PC-9 (cell line): ENCODE results near the gene FOXO3. TPM values are rescaled to one million over a fixed set of nuclear protein-coding genes. Genes with fewer than 3 reads are reported as not detected.

ENCODE experiments used
- BruUV-seq: library from RNA; stranded (reverse); fragments of 400-500 nt; replicated peaks from 2 replicates; lab custom pipeline; 2021; lab: Mats Ljungman, UMichigan
- CTCF ChIA-PET: fragments of 300-600 bp; sonication (Branson Sonifier 250); formaldehyde crosslinking; loops from one replicate; lab custom pipeline; 2022; ENCODE audit warnings: antibody characterized with exemption; lab: Charles Lee
- POLR2A ChIA-PET: fragments of 300-600 bp; sonication (Branson Sonifier 250); formaldehyde crosslinking; loops from one replicate; lab custom pipeline; 2022; ENCODE audit warnings: antibody characterized with exemption; ENCODE audit not compliant: unreplicated experiment; lab: Charles Lee
- DNase-seq, 2 experiments: peaks; one replicate each; pipeline versions ENCODE4 v3.0.0 to v3.0.0-alpha.2; 2015 to 2022; ENCODE audit warnings: mixed read lengths in 1 of 2
- H2AFZ ChIP-seq: fragments of 200-600 bp; sonication (generic); 2 replicates; pipeline ENCODE4 v1.8.1; 2017; ENCODE audit warnings: antibody characterized with exemption
- H3F3A ChIP-seq: fragments of 200-600 bp; sonication (generic); 2 replicates; pipeline ENCODE4 v1.8.1; 2017; ENCODE audit warnings: antibody characterized with exemption, mild to moderate bottlenecking, low read depth; ENCODE audit not compliant: insufficient read depth
- H3K27ac ChIP-seq: fragments of 200-600 bp; sonication (generic); 2 replicates; pipeline ENCODE4 v1.6.1; 2016; ENCODE audit warnings: mixed run types
- H3K27me3 ChIP-seq: fragments of 200-600 bp; sonication (generic); 2 replicates; pipeline ENCODE4 v1.6.1; 2016; ENCODE audit warnings: low read depth, mixed run types; ENCODE audit not compliant: insufficient read depth
- H3K36me3 ChIP-seq: fragments of 200-600 bp; sonication (generic); 2 replicates; pipeline ENCODE4 v1.6.1; 2016; ENCODE audit warnings: low read depth, mixed run types
- H3K4me1 ChIP-seq: fragments of 200-600 bp; sonication (generic); replicated peaks from 2 replicates; pipeline ENCODE4 v1.6.1; 2016; ENCODE audit warnings: mixed run types; ENCODE audit not compliant: insufficient read depth
- H3K4me2 ChIP-seq: fragments of 200-600 bp; sonication (generic); 2 replicates; pipeline ENCODE4 v1.6.1; 2017; ENCODE audit warnings: mixed run types
- H3K4me3 ChIP-seq: fragments of 200-600 bp; sonication (generic); 2 replicates; pipeline ENCODE4 v1.6.1; 2016; ENCODE audit warnings: mixed run types
- H3K79me2 ChIP-seq: fragments of 200-600 bp; sonication (generic); 2 replicates; pipeline ENCODE4 v1.6.1; 2017; ENCODE audit warnings: low read depth, mixed run types
- H3K9me2 ChIP-seq: fragments of 200-600 bp; sonication (generic); 2 replicates; pipeline ENCODE4 v1.8.1; 2017; ENCODE audit warnings: mild to moderate bottlenecking; ENCODE audit not compliant: insufficient read depth
- H3K9me3 ChIP-seq: fragments of 200-600 bp; sonication (generic); 2 replicates; pipeline ENCODE4 v1.8.1; 2016; ENCODE audit warnings: low read depth; ENCODE audit not compliant: insufficient read depth
- H4K20me1 ChIP-seq: fragments of 200-600 bp; sonication (generic); 2 replicates; pipeline ENCODE4 v1.8.1; 2017; ENCODE audit not compliant: insufficient read depth
- CTCF ChIP-seq: fragments of 200-600 bp; sonication (generic); conservative IDR thresholded peaks from 2 replicates; pipeline ENCODE4 v1.6.1; 2017; ENCODE audit warnings: mixed run types, antibody characterized with exemption, mild to moderate bottlenecking, moderate library complexity
- EZH2 ChIP-seq: fragments of 200-600 bp; sonication (generic); IDR thresholded peaks from 2 replicates; pipeline ENCODE4 v1.8.0; 2017; ENCODE audit warnings: antibody characterized with exemption, low read depth
- intact Hi-C: fragments of 100-400 bp; cut with micrococcal nuclease; formaldehyde crosslinking; loops from one replicate; pipeline ENCODE4 v1.10.0; 2022; ENCODE audit not compliant: unreplicated experiment
- total RNA-seq: library from RNA; stranded (reverse); gene quantifications from 2 replicates; pipeline ENCODE4 v1.2.3, GENCODE V29; 2021

FOXO3 gene
- total RNA-seq, 1 experiment from 2014 or later = 59.4 TPM

DNA sequence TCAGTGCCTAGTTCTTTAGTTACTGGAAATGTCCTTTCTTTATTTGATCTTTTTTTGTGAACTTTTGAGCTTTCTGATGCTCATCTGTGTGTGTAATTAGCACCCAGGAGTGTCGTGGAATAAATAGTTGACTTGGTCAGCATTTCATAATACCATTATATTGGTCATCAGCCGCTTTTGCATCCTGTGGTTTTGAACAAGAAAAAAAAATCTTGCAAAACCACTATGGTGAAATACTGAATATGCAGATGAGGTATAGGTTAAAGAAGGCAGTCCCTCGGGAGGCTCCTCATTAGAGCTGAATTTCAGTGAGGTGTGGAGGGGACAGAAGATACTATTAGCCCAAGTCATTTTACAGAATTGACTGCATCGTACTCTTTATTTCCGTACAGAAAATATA, 90.1 kb downstream of the FOXO3 start:
- no peaks in the 10 kb centered on the region for H3K27me3 ChIP-seq
- peak overlapping the region; percentile 37 for H3K27ac ChIP-seq
- TF ChIP-seq EZH2 (no peak), CTCF (no peak)
- peaks cover 100% of the 10 kb centered on the region for H3K79me2 ChIP-seq
- POLR2A ChIA-PET = interaction anchor here (0.7 kb wide), 1 partner anchor 78 kb away, joined by 6 read pairs; no protein-coding TSS in a partner anchor
- peaks cover 90% of the 10 kb centered on the region for H3K4me1 ChIP-seq
- peak overlapping the region; percentile 53 for H3K4me2 ChIP-seq
- intact Hi-C loops = no loop called here
- H3K36me3 ChIP-seq = peaks cover 40% of the 10 kb centered on the region
- H3K9me2 ChIP-seq = no peaks in the 10 kb centered on the region
- peak in 1 of 2 experiments; percentile 81 for DNase-seq
- peaks cover 23% of the 10 kb centered on the region; the same call in 1 of the 2 replicates for H3F3A ChIP-seq
- CTCF ChIA-PET = no interaction called here
- H3K4me3 ChIP-seq = no peak overlapping the region
- H3K9me3 ChIP-seq = no peaks in the 10 kb centered on the region
- H2AFZ ChIP-seq = no peak overlapping the region
- no TSS peak for BruUV-seq
- H4K20me1 ChIP-seq = peaks cover 68% of the 10 kb centered on the region

- Histone ChIP-seq H3K79me2 (peaks cover 100% of the 10 kb centered on the region), H3K9me2 (no peaks in the 10 kb centered on the region), H3K4me2 (peak overlapping the region; percentile 53; the same call in 1 of the 2 replicates), H3K27ac (0 out of 2 replicates have a peak overlapping the region, but pooled peaks have one; percentile 13), H4K20me1 (peaks cover 62% of the 10 kb centered on the region), H3F3A (peaks cover 23% of the 10 kb centered on the region; the same call in 1 of the 2 replicates), H3K9me3 (no peaks in the 10 kb centered on the region), H3K27me3 (no peaks in the 10 kb centered on the region), H2AFZ (no peak overlapping the region), H3K4me3 (no peak overlapping the region), H3K4me1 (peaks cover 81% of the 10 kb centered on the region), H3K36me3 (peaks cover 33% of the 10 kb centered on the region)
- TSS peak; percentile 2 for BruUV-seq
- ChIA-PET POLR2A (interaction anchor here (0.7 kb wide), 2 partner anchors 30 to 77 kb away, joined by 3 to 6 read pairs; no protein-coding TSS in a partner anchor), CTCF (no interaction called here)
- no peak for TF ChIP-seq EZH2
- TF ChIP-seq CTCF = no peak
- intact Hi-C loops = no loop called here
- no peak for DNase-seq
These were observed 90.9 kb downstream of the FOXO3 start for GRCh38 chr6:108651340-108652227.

DNA sequence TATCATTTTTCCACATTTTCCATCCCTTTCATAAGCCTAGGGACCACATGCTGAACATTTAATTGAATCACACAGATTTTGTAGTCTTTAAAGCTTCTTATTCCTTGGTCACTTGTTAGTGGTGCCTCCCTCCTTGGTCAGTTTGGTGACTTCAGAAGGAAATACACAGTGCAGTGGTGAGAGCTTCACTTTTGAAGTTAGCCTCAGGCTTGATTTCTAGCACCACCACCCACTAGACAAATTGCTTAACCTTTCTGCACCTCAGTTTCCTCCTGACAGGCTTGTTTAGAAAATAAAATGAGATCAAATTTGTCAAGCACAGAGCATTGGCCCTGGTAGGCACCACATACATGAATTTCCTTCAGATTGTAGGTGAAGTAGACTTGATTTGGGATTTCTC, 91.7 kb downstream of the FOXO3 start:
- POLR2A ChIA-PET = no interaction called here
- Histone ChIP-seq H3K79me2 (peaks cover 100% of the 10 kb centered on the region), H3K27ac (peak overlapping the region; percentile 13; the same call in 1 of the 2 replicates), H3K9me3 (peaks cover 4% of the 10 kb centered on the region; the same call in 1 of the 2 replicates), H3K9me2 (no peaks in the 10 kb centered on the region), H3K4me2 (peak overlapping the region; percentile 53; the same call in 1 of the 2 replicates), H2AFZ (no peak overlapping the region), H4K20me1 (peaks cover 58% of the 10 kb centered on the region), H3K36me3 (peaks cover 27% of the 10 kb centered on the region), H3K4me1 (peaks cover 84% of the 10 kb centered on the region), H3K27me3 (no peaks in the 10 kb centered on the region), H3F3A (peaks cover 20% of the 10 kb centered on the region; the same call in 1 of the 2 replicates), H3K4me3 (no peak overlapping the region)
- CTCF ChIA-PET = no interaction called here
- intact Hi-C loops = no loop called here
- no peak for DNase-seq
- TF ChIP-seq EZH2 = no peak
- TF ChIP-seq CTCF = no peak
- no TSS peak for BruUV-seq
